ENCODE measurements around the gene PCYT1A. TPM values are rescaled to one million over a fixed set of nuclear protein-coding genes. Genes with fewer than 3 reads are reported as not detected.
"Not testable (repeated sequence)": the region's sequence is repeated elsewhere in the genome, so short reads cannot be mapped to it uniquely, and the experiment has no call there.

PCYT1A gene
- polyA plus RNA-seq, 5 donors, result 35.1 to 40.9 (median 40.4) TPM

- DNase-seq, result no peak
These were observed 71.4 kb downstream of the PCYT1A start, which contains the start of gene SLC51A for GRCh38 chr3:196216089-196216564. Gene SLC51A, plus strand, starts transcription at chr3:196216534. Its CDS starts 179 bp downstream, at chr3:196216713.

DNA sequence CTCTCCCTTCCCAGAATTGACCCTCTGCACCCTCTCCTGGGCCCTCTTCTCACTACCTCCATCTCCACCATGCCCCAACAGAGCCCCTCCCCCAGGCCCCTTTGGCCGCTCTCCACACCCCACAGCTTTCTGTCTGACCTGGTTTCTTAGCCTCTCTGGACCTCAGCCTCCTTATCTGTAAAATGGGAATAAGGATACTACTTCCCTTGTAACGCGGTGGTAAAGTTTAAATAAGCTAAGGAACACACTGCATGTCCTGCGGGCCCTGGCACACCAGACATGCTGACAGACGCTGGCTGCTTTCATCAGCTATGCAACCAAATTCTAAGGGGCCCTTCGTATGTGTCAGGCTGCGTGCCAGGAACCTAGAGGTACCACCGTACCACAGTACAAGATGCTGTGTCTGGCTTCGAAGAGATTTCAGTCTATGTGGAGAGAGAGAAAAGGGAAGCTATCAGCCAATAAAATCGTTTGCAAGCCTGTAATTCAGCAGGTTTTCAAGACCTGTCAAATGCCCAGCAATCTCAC is 72.0 kb downstream of the PCYT1A start:
- no peak for DNase-seq

DNA sequence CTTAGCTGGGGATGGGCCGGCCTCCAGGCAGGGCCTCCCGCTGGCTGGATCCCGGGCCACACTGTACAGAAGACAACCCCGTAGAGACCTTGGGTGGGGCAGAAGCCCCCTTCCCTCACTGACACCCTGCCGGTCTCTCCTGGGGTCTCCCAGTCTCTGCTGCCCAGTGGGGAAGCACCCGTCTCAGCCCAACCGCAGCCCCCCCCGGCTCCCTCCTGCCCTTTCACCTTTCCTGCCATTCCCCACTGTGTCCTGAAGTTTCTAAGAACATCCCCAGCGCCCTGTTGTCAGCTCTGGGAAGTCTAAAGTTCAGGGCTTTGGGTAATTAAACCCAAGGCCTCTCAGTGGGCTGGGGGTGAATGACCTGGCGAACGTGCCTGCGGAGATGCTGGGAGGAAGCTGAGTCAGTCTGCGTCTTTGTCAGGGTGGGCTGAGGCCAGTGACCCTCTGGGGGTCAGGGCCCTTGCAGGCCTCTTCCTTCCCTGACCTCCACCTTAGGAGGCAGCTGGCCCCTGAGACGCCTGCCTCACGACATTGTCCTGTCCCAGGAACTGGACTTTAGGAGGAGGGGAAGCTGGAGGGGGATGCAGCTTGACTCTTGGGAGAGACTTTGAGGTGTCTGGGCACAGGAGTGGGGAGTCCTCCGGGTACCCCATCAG is 72.6 kb downstream of the PCYT1A start:
- no peak for DNase-seq

DNA sequence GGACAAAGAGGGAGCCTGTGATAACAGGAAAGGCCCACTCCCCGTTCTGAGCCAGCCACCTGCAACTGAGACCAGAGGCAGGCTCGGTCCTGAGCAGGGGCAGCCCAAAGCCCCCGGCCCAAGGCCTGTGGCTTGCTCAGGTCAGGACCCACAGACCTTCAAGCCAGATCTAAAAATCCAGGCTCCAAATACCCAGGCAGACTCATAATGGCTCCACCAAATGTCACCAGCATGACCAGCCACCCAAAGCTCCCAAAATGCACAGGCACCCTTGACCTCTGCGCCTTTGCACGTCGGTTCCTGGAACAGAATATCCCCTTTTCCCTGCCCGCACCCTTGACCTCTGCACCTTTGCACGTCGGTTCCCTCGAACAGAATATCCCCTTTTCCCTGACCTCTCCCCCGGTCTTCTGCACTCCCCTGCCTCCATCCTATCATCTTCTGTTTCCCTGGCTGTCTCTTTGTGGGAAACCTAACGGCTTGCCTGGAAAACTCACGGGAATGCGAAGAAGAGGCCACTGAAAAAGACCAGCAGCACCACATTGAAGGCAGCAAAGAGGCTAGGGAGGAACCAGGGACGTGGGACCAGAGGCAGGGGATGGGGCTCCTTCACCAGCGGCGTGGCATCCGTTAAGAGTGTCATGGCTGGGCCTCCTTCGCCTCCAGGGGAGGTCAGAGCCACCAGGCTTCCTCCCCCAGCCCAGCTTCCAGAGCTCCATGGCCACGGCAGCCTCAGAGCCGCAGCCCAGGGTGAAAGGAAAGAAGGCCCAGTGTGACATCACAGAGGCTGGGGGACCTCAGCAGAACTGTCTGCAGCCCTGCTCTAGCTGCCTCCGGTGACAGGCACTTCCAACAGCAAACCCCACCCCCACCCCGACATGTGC is 76.6 kb downstream of the PCYT1A start, which contains the start of gene ZDHHC19:
TSS of gene ZDHHC19 (minus strand) at position 728 of the 884 bp plus-strand sequence. CDS start at position 643, 85 bp downstream.
- DNase-seq, result no peak

GRCh38 chr3:196209944-196210672 is 77.4 kb downstream of the PCYT1A start:
- not testable (repeated sequence) for DNase-seq

- no peak for DNase-seq
These were observed 78.4 kb downstream of the PCYT1A start for GRCh38 chr3:196208942-196209695.

GRCh38 chr3:196207833-196208607 is 79.5 kb downstream of the PCYT1A start:
- no peak for DNase-seq

DNA sequence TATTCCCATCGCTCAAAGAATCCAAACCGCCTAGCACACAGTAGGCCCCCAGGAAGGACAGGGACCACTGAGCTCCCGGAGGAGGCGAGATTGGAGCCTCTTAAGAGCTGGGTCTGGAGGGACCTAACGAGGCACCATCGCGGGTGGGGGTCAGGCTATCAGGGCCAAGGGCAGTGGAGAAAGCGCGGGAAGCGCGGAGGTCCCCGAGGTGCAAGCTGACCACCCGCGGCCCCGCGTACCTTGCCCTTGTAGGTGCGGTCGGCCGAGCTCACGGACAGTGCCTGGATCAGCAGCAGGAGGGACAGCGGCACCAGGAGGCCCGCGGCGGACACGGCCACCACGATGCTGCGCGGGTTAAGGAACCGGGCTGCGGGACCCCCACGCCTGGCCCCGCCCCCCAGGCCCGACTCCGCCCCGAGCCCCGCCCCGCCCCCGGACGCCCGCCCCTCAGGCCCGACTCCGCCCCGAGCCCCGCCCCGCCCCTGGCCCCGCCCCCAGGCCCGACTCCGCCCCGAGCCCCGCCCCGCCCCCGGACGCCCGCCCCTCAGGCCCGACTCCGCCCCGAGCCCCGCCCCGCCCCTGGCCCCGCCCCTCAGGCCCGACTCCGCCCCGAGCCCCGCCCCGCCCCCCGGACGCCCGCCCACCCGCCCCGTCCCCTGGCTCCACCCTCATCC is 80.2 kb downstream of the PCYT1A start:
- no peak for DNase-seq

DNA sequence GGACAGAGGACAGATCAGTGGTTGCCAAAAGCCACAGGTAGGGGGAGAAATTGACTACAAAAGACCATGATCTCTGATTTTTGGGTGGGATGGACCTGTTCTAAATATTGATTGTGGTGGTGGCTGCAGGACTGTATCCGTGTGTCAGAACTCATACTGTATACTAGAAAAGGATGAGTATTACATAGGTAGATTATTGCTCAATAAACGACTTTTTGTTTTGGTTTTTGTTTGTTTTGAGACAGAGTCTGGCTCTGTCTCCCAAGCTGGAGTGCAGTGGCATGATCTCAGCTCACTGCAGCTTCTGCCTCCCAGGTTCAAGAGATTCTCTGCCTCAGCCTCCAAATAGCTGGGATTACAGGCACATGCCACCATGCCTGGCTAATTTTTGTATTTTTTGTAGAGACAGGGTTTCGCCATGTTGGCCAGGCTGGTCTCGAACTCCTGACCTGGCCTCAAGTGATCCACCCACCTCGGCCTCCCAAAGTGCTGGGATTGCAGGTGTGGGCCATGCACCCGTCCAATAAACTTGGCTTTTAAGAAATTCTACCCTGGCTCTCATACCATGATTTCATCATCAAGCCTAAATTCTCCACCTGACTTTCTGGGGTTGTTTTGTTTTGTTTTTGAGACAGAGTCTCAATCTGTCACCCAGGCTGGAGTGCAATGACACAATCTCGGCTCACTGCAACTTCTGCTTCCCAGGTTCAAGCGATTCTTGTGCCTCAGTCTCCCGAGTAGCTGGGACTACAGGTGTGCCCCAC is 81.9 kb downstream of the PCYT1A start:
- not testable (repeated sequence) for DNase-seq

DNA sequence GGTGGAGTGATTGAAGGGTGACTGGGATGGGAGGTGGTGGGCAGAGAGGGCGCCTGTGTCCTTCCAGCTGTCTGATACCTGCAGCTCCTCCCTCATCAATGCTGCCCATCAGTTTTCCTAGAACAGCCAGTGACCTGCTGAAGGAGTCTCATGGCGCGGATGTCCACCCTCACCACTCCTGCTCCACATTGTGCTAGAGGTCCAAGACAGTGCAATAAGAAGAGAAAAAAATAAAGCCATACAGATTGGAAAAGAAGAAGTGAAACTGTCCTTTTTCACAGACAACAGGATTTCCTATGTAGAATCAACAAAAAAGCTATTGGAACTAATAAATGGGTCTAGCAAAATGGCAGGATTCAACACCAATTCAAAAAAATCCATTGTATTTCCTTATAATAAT is 83.7 kb downstream of the PCYT1A start:
- no peak for DNase-seq

GRCh38 chr3:196202516-196202970 is 85.0 kb downstream of the PCYT1A start:
- no peak for DNase-seq

- DNase-seq, result no peak
These were observed 88.5 kb downstream of the PCYT1A start for GRCh38 chr3:196198771-196199753.

DNA sequence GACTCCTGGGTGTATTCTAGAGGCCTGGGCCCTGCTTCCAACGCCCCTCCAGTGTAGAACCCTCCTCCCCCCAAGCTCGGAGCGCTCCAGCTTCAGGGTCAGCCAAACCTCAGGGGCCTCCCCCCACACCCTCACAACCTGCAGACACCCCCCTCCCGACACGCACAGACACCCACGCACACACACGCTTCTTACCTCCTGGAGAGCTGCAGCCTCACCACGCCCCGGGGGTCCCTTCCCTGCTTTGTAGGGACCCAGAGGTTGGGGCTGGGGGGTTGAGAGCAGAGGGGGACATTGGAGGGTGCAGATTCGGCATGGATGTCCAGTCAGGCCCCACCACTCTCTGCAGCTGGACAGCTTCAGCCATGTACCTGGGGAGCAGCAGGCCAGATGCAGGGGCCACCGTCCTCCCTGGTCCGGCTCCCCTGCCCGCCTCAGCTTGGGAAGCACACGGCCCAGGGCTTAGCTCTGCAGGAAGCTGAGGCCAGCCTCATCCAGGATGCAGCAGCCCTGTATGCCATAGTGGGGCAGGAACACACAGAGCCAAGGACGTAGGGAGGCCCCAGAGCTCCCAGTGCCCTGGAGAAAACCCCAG is 89.3 kb downstream of the PCYT1A start:
- no peak for DNase-seq

GRCh38 chr3:196197524-196197923 is 90.0 kb downstream of the PCYT1A start:
- DNase-seq, result no peak

- DNase-seq, result no peak
These were observed 91.8 kb downstream of the PCYT1A start for GRCh38 chr3:196195664-196196265.

DNA sequence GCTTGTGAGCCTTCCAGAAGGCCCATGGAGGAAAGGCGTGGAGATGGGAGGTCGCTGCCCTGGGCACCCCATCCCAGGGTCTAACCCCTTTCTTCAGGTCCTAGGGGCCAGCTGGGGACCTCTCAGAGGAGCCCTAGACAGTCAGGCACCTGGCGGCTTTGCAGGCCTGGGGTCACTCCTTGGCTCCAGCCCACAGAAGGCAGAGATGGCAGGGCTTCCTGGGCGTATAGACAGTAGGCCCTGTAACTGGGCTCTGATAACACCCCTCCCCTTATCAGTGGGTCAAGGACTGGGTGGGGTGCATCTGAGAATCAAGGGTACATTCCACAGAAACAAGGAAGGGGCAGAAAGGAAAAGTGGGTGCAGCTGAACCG is 93.0 kb downstream of the PCYT1A start:
- no peak for DNase-seq

All from right lung (tissue), 5 donors.